Neural cell (in vitro differentiated cells): Measurements from ENCODE around the gene LMO4.

ENCODE experiments used
- CTCF ChIP-seq: fragments of 450-650 bp; IDR thresholded peaks from 2 replicates; pipeline ENCODE4 v1.5.1; 2014; ENCODE audit warnings: antibody characterized with exemption, mild to moderate bottlenecking, moderate library complexity; ENCODE audit not compliant: poor library complexity, severe bottlenecking
- EZH2 ChIP-seq: fragments of 200-600, 300-800 bp; shearing (Covaris generic), sonication (generic); IDR thresholded peaks from 2 replicates; pipeline ENCODE4 v1.6.1; 2014; ENCODE audit warnings: antibody characterized with exemption, low read length, borderline replicate concordance, mild to moderate bottlenecking; ENCODE audit not compliant: insufficient read depth, poor library complexity, severe bottlenecking
- TAF1 ChIP-seq: IDR thresholded peaks from 2 replicates; pipeline ENCODE4 v1.6.1; 2012; ENCODE audit warnings: low read depth

- TF ChIP-seq CTCF = no peak
- TF ChIP-seq TAF1 = no peak
- TF ChIP-seq EZH2 = no peak
These were observed 34.0 kb upstream of the LMO4 start for GRCh38 chr1:87294633-87295032.
